T47D (cell line): ENCODE measurements around the gene PTPRT.

Experiments used
- DNase-seq, 2 experiments: peaks; one replicate each; pipeline versions ENCODE4 v3.0.0 to v3.0.0-alpha.2; 2011 to 2012; ENCODE audit warnings: low read depth in 1 of 2, low spot score in 1 of 2
- JUND ChIP-seq: IDR thresholded peaks from 2 replicates; pipeline ENCODE4 v1.6.1; 2012; ENCODE audit warnings: low read depth
- in situ Hi-C: cut with HindIII; loops from 2 replicates; pipeline ENCODE4 v1.10.0; 2016; ENCODE audit warnings: low sequenced_read_pairs, low pct_unique_long_range_greater_than_20kb

The PTPRT gene

DNA sequence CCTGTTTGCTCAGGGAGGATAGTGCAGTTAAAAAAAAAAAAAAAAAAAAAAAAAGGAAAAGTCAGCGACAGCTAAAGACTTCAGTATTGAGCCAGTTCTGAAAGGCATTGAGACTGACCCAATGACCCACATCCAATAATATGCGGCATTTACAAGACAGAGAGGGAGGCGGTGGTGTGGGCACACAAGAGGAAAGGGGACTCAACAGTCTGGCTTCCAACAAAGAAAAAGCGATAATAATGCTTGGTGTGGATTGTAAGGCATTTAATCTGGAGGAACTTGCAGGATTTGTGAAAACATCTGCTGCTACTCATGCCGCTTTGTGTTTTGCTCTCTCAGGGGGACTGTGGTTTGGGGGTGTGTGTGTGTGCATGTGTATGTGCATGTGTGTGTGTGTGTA lies 787.3 kb downstream of the PTPRT start:
- in situ Hi-C loops: no loop called here
- no peak for DNase-seq

GRCh38 chr20:42401613-42402012 lies 788.1 kb downstream of the PTPRT start:
- DNase-seq: no peak
- in situ Hi-C loops: no loop called here
- TF ChIP-seq JUND: no peak

More for the DNA sequence above, 787.3 kb downstream of the PTPRT start:
- no peak for TF ChIP-seq JUND

DNA sequence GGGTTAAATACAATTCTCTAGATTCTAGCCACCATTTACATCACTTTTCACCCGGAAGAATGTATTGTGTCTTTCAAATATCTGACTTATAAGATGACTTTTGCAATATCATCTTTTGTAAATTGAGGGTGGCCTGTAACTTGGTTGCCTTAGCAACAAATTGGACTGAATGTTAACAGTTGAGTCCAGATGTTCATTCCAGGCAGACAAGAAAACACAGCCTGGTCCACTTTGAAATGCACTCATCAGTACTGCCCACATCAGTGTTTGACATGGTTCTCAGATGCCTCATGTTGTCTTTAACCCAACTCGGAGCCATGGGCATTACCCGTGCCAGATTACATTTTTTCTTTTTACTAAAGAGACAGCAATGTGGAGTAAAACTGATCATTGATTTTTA lies 789.9 kb downstream of the PTPRT start:
- no peak for DNase-seq
- no peak for TF ChIP-seq JUND
- in situ Hi-C loops: no loop called here

- DNase-seq: no peak
- in situ Hi-C loops: no loop called here
- TF ChIP-seq JUND: no peak
Observed at GRCh38 chr20:42392442-42392841, 797.3 kb downstream of the PTPRT start.

DNA sequence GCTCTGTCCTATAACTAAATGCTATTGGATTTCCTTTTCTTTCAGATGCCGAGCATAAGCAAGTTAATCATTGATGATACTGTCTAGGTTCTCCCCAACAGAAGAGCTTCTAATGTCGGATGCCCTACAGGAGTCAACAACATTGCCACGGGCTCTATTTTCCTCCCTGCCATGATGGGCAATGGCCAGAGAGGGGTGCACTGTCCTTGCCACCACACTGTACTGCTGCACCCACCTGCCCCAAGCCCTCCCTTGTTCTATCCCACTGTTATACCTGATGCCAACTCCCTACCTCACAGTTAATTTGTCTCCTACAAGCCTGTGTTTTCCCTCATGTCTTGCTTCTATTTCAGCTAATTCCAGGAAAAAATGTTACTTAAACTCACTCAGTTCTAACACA lies 797.9 kb downstream of the PTPRT start:
- no peak for DNase-seq
- in situ Hi-C loops: no loop called here
- no peak for TF ChIP-seq JUND

GRCh38 chr20:42380287-42380686 lies 809.4 kb downstream of the PTPRT start:
- in situ Hi-C loops: no loop called here
- DNase-seq: no peak
- no peak for TF ChIP-seq JUND

- no peak for TF ChIP-seq JUND
- in situ Hi-C loops: no loop called here
- no peak for DNase-seq
Observed at GRCh38 chr20:42379385-42379784, 810.3 kb downstream of the PTPRT start.

DNA sequence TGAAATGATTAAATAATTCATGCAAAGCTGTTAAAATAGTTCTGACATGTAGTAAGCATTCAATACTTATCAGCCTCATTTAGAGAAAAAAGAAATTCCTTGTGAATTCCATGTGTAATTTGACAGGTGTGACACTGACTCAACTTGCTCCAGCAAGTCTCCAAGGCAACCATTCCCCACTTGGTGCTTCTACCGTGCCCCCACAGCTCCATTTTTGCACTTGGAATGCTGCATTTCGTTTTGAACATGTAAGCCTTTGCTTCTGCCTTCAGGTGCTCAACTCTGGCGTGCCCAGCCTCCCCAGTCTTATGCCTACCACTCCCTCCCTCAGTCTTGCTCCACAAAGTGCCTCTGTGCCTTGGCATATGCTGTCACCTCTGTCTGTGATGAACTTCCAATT lies 810.9 kb downstream of the PTPRT start:
- in situ Hi-C loops: no loop called here
- DNase-seq: no peak
- no peak for TF ChIP-seq JUND

DNA sequence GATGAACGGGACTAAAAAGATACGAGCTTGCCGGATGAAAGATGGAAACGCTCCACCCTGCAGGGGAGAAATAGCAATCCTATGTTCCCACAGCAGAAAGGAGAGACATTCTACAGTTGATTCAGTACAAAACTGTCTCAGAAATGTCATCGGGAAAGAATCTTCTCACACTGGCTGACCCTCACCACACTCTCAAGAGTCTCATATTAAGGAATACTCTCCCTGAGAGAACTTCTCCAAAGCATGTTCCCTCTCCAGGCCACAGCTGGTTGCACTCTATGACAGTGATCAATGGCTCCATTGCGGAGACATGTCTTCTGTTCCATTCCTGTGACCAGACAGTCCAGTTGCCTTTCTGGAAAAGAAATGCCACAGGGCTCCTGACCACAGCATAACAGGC lies 813.6 kb downstream of the PTPRT start:
- in situ Hi-C loops: no loop called here
- no peak for DNase-seq
- no peak for TF ChIP-seq JUND

GRCh38 chr20:42373049-42373448 lies 816.7 kb downstream of the PTPRT start:
- in situ Hi-C loops: no loop called here
- no peak for DNase-seq
- TF ChIP-seq JUND: no peak

GRCh38 chr20:42370075-42370474 lies 819.6 kb downstream of the PTPRT start:
- no peak for DNase-seq
- in situ Hi-C loops: no loop called here
- TF ChIP-seq JUND: no peak

GRCh38 chr20:42368910-42369309 lies 820.8 kb downstream of the PTPRT start:
- no peak for TF ChIP-seq JUND
- no peak for DNase-seq
- in situ Hi-C loops: no loop called here

- no peak for TF ChIP-seq JUND
- no peak for DNase-seq
- in situ Hi-C loops: no loop called here
Observed at GRCh38 chr20:42366626-42367025, 823.1 kb downstream of the PTPRT start.

GRCh38 chr20:42364446-42364845 lies 825.3 kb downstream of the PTPRT start:
- in situ Hi-C loops: no loop called here
- DNase-seq: no peak
- no peak for TF ChIP-seq JUND
